HG02981 (cell line): ENCODE results near the gene FOXP2.
"Not testable (repeated sequence)": the region's sequence is repeated elsewhere in the genome, so short reads cannot be mapped to it uniquely, and the experiment has no call there.

Experiments used
- ATAC-seq: cut with Tn5 transposase; IDR thresholded peaks from one replicate; pipeline ENCODE4 v1.9.1; 2021; ENCODE audit warnings: mild to moderate bottlenecking, moderate library complexity; ENCODE audit not compliant: unreplicated experiment

The FOXP2 gene

GRCh38 chr7:114419441-114420272, 5.0 kb downstream of the FOXP2 start:
- ATAC-seq, result no peak

- no peak for ATAC-seq
These were observed 8.2 kb downstream of the FOXP2 start for GRCh38 chr7:114422507-114423501.

DNA sequence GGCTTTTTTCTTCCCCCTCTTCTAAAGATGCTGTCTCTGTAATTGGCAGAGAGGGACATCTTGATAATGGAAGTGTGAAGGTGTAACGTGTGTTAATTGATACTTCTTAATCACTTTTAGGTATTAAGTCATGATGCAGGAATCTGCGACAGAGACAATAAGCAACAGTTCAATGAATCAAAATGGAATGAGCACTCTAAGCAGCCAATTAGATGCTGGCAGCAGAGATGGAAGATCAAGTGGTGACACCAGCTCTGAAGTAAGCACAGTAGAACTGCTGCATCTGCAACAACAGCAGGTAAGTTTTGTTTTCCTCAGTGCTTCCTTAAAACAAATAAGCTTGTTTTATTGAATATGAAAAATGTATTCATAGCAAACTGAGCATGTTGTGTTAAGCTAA, 11.8 kb downstream of the FOXP2 start:
- no peak for ATAC-seq

- no peak for ATAC-seq
These were observed 12.2 kb downstream of the FOXP2 start for GRCh38 chr7:114426824-114427223.

GRCh38 chr7:114428211-114428610, 13.6 kb downstream of the FOXP2 start:
- ATAC-seq, result no peak

- ATAC-seq, result no peak
These were observed 16.6 kb downstream of the FOXP2 start for GRCh38 chr7:114431189-114431588.

DNA sequence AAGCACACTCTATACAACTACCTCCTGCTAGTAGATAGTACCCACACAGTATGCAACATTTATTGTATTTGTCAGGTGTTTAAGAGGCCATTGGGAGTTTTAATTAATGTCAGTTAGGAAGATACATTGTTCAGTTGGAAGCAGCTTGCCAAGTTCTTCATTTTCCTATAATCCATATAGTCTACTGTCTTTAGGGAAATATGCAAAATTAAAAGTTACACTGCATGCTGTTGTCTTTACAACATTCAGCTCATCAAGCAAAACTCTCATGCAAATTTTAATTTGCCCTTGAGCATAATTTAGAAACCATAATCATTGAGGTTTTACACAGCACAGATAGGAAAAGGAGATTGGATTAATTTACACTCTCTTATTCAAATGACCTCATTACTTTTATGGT, 17.4 kb downstream of the FOXP2 start:
- no peak for ATAC-seq

DNA sequence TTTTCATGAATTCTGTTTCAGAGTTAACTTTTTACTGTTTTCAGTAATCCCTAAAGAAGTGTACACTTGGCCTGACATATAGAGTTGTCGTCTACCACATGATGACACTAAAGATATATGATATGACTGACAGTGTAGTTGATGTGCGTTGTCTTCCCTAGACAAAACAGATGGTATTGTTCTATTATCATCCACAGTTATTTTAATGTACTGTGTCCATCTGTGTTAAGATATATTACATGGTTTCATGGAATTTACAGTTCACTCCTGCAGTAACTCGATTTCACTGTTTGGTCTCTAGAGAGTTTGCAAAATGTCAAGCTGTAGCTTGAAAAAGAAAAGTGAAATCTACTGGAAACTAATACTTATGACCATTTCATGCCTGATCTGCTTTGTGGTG, 18.1 kb downstream of the FOXP2 start:
- no peak for ATAC-seq

DNA sequence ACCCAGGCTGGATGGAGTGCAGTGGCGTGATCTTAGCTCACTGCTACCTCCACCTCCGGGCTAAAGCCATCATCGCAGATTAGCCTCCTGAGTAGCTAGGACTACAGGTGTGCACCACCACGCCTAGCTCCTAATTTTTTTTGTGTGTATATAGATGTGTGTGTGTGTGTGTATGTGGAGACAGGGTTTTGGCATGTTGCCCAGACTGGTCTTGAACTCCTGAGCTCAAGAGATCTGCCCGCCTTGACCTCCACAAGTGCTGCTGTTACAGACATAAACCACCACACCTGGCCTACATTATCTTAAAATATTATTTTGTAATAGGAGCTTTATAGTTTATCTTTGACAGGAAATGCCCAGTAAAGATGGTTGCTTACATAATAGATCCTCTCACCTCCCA, 25.0 kb downstream of the FOXP2 start:
- ATAC-seq, result no peak

DNA sequence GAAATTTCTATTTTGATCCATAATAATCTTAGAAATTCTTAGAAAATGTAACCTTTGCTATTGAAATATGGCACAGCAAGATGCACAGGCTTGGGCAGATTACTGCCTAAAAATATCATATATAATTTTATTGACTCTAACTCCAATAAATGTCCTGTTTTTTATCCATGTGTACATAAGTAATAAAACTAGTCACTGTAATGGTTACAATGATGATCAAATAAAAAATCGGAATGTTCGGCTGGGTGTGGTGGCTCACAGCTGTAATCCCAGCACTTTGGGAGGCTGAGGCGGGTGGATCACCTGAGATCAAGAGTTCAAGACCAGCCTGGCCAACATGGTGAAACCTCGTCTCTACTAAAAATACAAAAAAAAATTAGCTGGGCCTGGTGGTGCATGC, 26.3 kb downstream of the FOXP2 start:
- not testable (repeated sequence) for ATAC-seq

GRCh38 chr7:114444196-114444595, 29.6 kb downstream of the FOXP2 start:
- no peak for ATAC-seq

- ATAC-seq, result no peak
These were observed 35.8 kb downstream of the FOXP2 start for GRCh38 chr7:114450431-114450830.

- no peak for ATAC-seq
These were observed 45.0 kb downstream of the FOXP2 start for GRCh38 chr7:114459574-114459973.

DNA sequence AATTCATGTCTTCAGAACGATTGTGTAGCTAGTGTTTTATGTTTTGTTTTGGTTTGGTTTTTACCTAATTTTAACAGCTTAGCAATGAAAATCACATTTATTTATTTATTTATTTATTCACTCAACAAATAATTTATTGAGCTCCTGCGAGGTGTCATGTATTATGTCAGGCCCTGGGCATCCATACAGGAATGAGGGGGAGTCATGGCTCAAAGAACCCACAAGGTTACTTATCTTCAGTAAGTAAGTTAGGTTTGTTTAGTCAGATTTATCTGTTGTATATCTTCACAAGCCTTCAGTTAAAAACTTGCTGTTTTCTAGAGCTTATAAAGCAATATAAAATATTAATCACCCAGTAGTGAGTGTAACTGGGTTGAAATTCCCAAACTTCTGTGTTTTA, 45.4 kb downstream of the FOXP2 start:
- no peak for ATAC-seq

GRCh38 chr7:114466917-114467316, 52.3 kb downstream of the FOXP2 start:
- ATAC-seq, result no peak

- ATAC-seq, result no peak
These were observed 54.2 kb downstream of the FOXP2 start for GRCh38 chr7:114468844-114469243.

GRCh38 chr7:114472896-114473512, 58.4 kb downstream of the FOXP2 start:
- ATAC-seq, result no peak

- no peak for ATAC-seq
These were observed 63.8 kb downstream of the FOXP2 start for GRCh38 chr7:114478384-114478783.

GRCh38 chr7:114481999-114482398, 67.4 kb downstream of the FOXP2 start:
- no peak for ATAC-seq

DNA sequence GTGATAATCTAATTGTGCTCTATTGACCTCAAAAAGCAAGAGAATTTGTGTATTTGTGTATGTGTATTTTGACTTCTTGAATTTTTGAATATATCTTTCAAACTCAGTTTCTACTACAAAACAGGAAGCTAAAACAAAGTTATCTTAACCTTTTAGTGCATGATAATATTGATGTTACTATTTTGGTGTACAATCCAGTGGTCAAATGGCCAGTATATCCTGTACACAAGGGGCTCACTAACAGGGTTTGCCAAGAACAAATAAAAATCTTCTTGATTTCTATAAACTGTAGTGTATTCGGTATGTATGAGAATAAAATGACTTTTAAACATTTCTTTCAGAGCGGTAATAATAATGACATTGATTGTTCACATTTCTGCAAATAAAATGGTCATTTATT, 69.6 kb downstream of the FOXP2 start:
- no peak for ATAC-seq

- no peak for ATAC-seq
These were observed 72.6 kb downstream of the FOXP2 start for GRCh38 chr7:114487174-114487573.
